A549 (cell line): ENCODE data around the gene SHANK1. TPM values are rescaled to one million over a fixed set of nuclear protein-coding genes. Genes with fewer than 3 reads are reported as not detected.

Experiments
- ATAC-seq, 2 experiments: fragments of 200-7000 bp in 1 of 2; fragments of >200 bp in 1 of 2; cut with Nextera tagmentation in 1 of 2; cut with Tn5 transposase in 1 of 2; 3 replicates each; pipeline versions ENCODE4 v1.8.0 to v1.9.1; 2018 to 2020; ENCODE audit warnings: mild to moderate bottlenecking in 1 of 2, moderate library complexity in 1 of 2
- CTCF ChIA-PET: fragments of 300-600 bp; sonication (Branson Sonifier 250); formaldehyde crosslinking; extraction: SDS; loops from one replicate; lab custom pipeline; 2021; ENCODE audit warnings: antibody characterized with exemption, inconsistent platforms; lab: Yijun Ruan, JAX
- POLR2A ChIA-PET: fragments of 350-600 bp; formaldehyde crosslinking; extraction: SDS; loops from one replicate; lab custom pipeline; 2021; ENCODE audit warnings: antibody characterized with exemption, inconsistent platforms; lab: Yijun Ruan, JAX
- DNase-seq, 2 experiments: peaks; one replicate each; pipeline versions ENCODE4 v3.0.0 to v3.0.0-alpha.2; 2011 to 2016; ENCODE audit warnings: low read depth in 1 of 2, low spot score in 1 of 2
- FAIRE-seq: peaks from 2 replicates; lab custom pipeline; 2011; peaks lifted over from hg19 to GRCh38; lab: Jason Lieb, UNC
- H3K27ac ChIP-seq, 2 experiments: fragments of >200 bp; sonication (Bioruptor Twin); formaldehyde crosslinking; 3 replicates each; pipeline ENCODE4 v1.5.1; 2016 to 2017
- H3K4me1 ChIP-seq: fragments of >200 bp; sonication (Bioruptor Twin); formaldehyde crosslinking; 3 replicates; pipeline ENCODE4 v1.6.1; 2016
- H3K4me2 ChIP-seq: fragments of >200 bp; sonication (Bioruptor Twin); formaldehyde crosslinking; 3 replicates; pipeline ENCODE4 v1.6.1; 2016
- H3K4me3 ChIP-seq: fragments of >200 bp; sonication (Bioruptor Twin); formaldehyde crosslinking; 3 replicates; pipeline ENCODE4 v1.5.1; 2016
- H3K9me3 ChIP-seq: fragments of >200 bp; sonication (Bioruptor Twin); formaldehyde crosslinking; 3 replicates; pipeline ENCODE4 v1.6.1; 2016
- CTCF ChIP-seq: fragments of >200 bp; sonication (Bioruptor Twin); formaldehyde crosslinking; IDR thresholded peaks from 3 replicates; pipeline ENCODE4 v1.5.1; 2016
- E2F6 ChIP-seq: IDR thresholded peaks from 2 replicates; pipeline ENCODE4 v1.6.1; 2012; ENCODE audit warnings: low read depth, borderline replicate concordance
- ELK1 ChIP-seq: fragments of 150-350 bp; IDR thresholded peaks from 2 replicates; pipeline ENCODE4 v1.6.1; 2014; ENCODE audit warnings: low read depth, mild to moderate bottlenecking, low read length
- FOSL2 ChIP-seq, 2 experiments: fragments of 450-650 bp in 1 of 2; fragments of >200 bp in 1 of 2; sonication (Bioruptor Twin) in 1 of 2; formaldehyde crosslinking; IDR thresholded peaks; 2 replicates each; pipeline versions ENCODE4 v1.5.0 to v1.6.1; 2016 to 2020; ENCODE audit warnings: mild to moderate bottlenecking in 1 of 2, moderate library complexity in 1 of 2
- FOXS1 ChIP-seq: fragments of 250-450 bp; sonication (Bioruptor Pico); IDR thresholded peaks from 2 replicates; pipeline ENCODE4 v1.5.0; 2020; ENCODE audit warnings: mild to moderate bottlenecking, moderate library complexity
- HOXA7 ChIP-seq: fragments of 250-450 bp; sonication (Bioruptor Pico); IDR thresholded peaks from 2 replicates; pipeline ENCODE4 v1.5.0; 2020; ENCODE audit warnings: mild to moderate bottlenecking, moderate library complexity
- HOXB5 ChIP-seq: fragments of 250-450 bp; sonication (Bioruptor Pico); IDR thresholded peaks from 2 replicates; pipeline ENCODE4 v1.5.0; 2020; ENCODE audit warnings: mild to moderate bottlenecking, moderate library complexity
- KDM5A ChIP-seq: fragments of 200-600 bp; sonication (generic); IDR thresholded peaks from 2 replicates; pipeline ENCODE4 v1.6.1; 2016; ENCODE audit warnings: antibody characterized with exemption, mild to moderate bottlenecking
- MAX ChIP-seq: IDR thresholded peaks from 2 replicates; pipeline ENCODE4 v1.6.1; 2012
- NR3C1 ChIP-seq: fragments of >200 bp; sonication (Bioruptor Twin); formaldehyde crosslinking; IDR thresholded peaks from 3 replicates; pipeline ENCODE4 v1.6.1; 2017
- PHF8 ChIP-seq: fragments of 200-600 bp; sonication (generic); IDR thresholded peaks from 2 replicates; pipeline ENCODE4 v1.6.1; 2016; ENCODE audit warnings: low read depth, mild to moderate bottlenecking, antibody characterized with exemption, moderate library complexity, borderline replicate concordance
- RAD21 ChIP-seq, 2 experiments: fragments of >200 bp in 1 of 2; sonication (Bioruptor Twin) in 1 of 2; formaldehyde crosslinking in 1 of 2; IDR thresholded peaks in 1 of 2; conservative IDR thresholded peaks in 1 of 2; 2 replicates in 1 of 2; 3 replicates in 1 of 2; pipeline ENCODE4 v1.6.1; 2012 to 2018; ENCODE audit warnings: inconsistent platforms in 1 of 2
- REST ChIP-seq: fragments of 200-600 bp; sonication (generic); IDR thresholded peaks from 2 replicates; pipeline ENCODE4 v1.6.1; 2016; ENCODE audit warnings: antibody characterized with exemption, mild to moderate bottlenecking, moderate library complexity
- RFX5 ChIP-seq: fragments of 450-650 bp; IDR thresholded peaks from 2 replicates; pipeline ENCODE4 v1.7.1; 2014; ENCODE audit warnings: antibody characterized with exemption, mild to moderate bottlenecking, moderate library complexity
- TFCP2L1 ChIP-seq: fragments of 250-450 bp; sonication (Bioruptor Pico); IDR thresholded peaks from 2 replicates; pipeline ENCODE4 v1.5.0; 2021; ENCODE audit warnings: mild to moderate bottlenecking
- TP53 ChIP-seq: fragments of 250-450 bp; sonication (Bioruptor Pico); IDR thresholded peaks from 2 replicates; pipeline ENCODE4 v1.5.0; 2021; ENCODE audit warnings: mild to moderate bottlenecking, moderate library complexity
- USF2 ChIP-seq: fragments of 450-650 bp; IDR thresholded peaks from 2 replicates; pipeline ENCODE4 v1.6.1; 2014; ENCODE audit warnings: antibody characterized with exemption
- ZFP36 ChIP-seq: fragments of 450-650 bp; IDR thresholded peaks from 2 replicates; pipeline ENCODE4 v1.6.1; 2014; ENCODE audit warnings: borderline replicate concordance; ENCODE audit not compliant: partially characterized antibody
- ZSCAN20 ChIP-seq: fragments of 250-450 bp; sonication (Bioruptor Pico); IDR thresholded peaks from 2 replicates; pipeline ENCODE4 v1.8.0; 2022; ENCODE audit warnings: mild to moderate bottlenecking, moderate library complexity
- WGBS: methylation state at CpG from one replicate; pipeline ENCODE4 v1.1.6; 2017; ENCODE audit errors: missing lambda C conversion rate; 5-methylcytosine and 5-hydroxymethylcytosine counted together
- polyA plus RNA-seq, 4 experiments: library from polyadenylated mRNA; depleted of rRNA in 3 of 4; stranded (reverse); fragments of >200 nt; fragmentation: RNase III in 1 of 4; extraction: RNeasy Plus Mini Kit Qiagen cat#74134 plus additional on column Dnase treatment in 1 of 4; gene quantifications; 2 replicates in 3 of 4; 3 replicates in 1 of 4; pipeline ENCODE4 v1.2.3, GENCODE V29; 2011 to 2017

The SHANK1 gene
- polyA plus RNA-seq, 2 of the 4 experiments (the other 2 are of a cell fraction), result 0.04 to 0.17 TPM

- TF ChIP-seq USF2 (no peak), HOXB5 (CRISPR knock-in tag) (no peak)
These were observed 23.5 kb downstream of the SHANK1 start (continued) for GRCh38 chr19:50696094-50696483.

GRCh38 chr19:50695251-50696093 lies 24.1 kb downstream of the SHANK1 start:
- Histone ChIP-seq H3K4me2 (peak overlapping the region; percentile 98), H3K4me1 (peaks cover 12% of the 10 kb centered on the region; the same call in 2 of the 3 replicates), H3K4me3 (peak overlapping the region; percentile 40), H3K27ac (no peak overlapping the region), H3K9me3 (no peaks in the 10 kb centered on the region)
- TF ChIP-seq PHF8 (no peak), MAX (peak; percentile 42), REST (peak; percentile 39; the same call in 1 of the 2 replicates), E2F6 (0 out of 2 replicates have a peak, but pooled peaks have one; percentile 11)
- ChIA-PET CTCF (interaction anchor here (0.6 to 1.5 kb wide), 9 partner anchors 9 to 158 kb away, joined by 3 to 7 read pairs (median 3); no protein-coding TSS in a partner anchor), POLR2A (interaction anchor here (0.6 kb wide), 2 partner anchors 100 to 108 kb away, joined by 3 to 4 read pairs; no protein-coding TSS in a partner anchor)
- ATAC-seq (peak; percentile 20 to 71; a peak in 5 of 6 replicates), DNase-seq (peak in 1 of 2 experiments; percentile 29), FAIRE-seq (no peak)
- WGBS, result 4% methylated on average over 31 of the region's 81 CpGs

- Histone ChIP-seq H3K4me3 (peak overlapping the region; percentile 40), H3K4me1 (peaks cover 12% of the 10 kb centered on the region; the same call in 2 of the 3 replicates), H3K4me2 (peak overlapping the region; percentile 98), H3K27ac (no peak overlapping the region), H3K9me3 (no peaks in the 10 kb centered on the region)
- DNase-seq (no peak), ATAC-seq (no peak), FAIRE-seq (no peak)
- TF ChIP-seq ZSCAN20 (CRISPR knock-in tag) (no peak), TFCP2L1 (CRISPR knock-in tag) (no peak), ELK1 (no peak), CTCF (no peak), E2F6 (no peak), NR3C1 (no peak), RAD21 (conservative IDR thresholded peaks at IDR 0.05 in 1 of 2, IDR thresholded peaks at IDR 0.05 in 1 of 2) (no peak), FOXS1 (CRISPR knock-in tag) (no peak), RFX5 (no peak), PHF8 (no peak), FOSL2 (IDR thresholded peaks at IDR 0.05) (no peak), FOSL2 (CRISPR knock-in tag; IDR thresholded peaks at IDR 0.05) (no peak), ZFP36 (no peak), HOXA7 (CRISPR knock-in tag) (no peak), KDM5A (no peak), TP53 (CRISPR knock-in tag) (no peak)
- 10% methylated on average over 14 of the region's 51 CpGs for WGBS
- POLR2A ChIA-PET, result interaction anchor here (0.6 kb wide), 2 partner anchors 101 to 107 kb away, joined by 3 to 4 read pairs; no protein-coding TSS in a partner anchor
- CTCF ChIA-PET, result interaction anchor here (0.9 kb wide), 1 partner anchor 30 kb away, joined by 6 read pairs; no protein-coding TSS in a partner anchor
These were observed 24.8 kb downstream of the SHANK1 start for GRCh38 chr19:50694815-50695145.
